ENCODE data around the gene PDE4B.

- TF ChIP-seq CTCF (IDR thresholded peaks at IDR 0.05) (no peak), POLR2A (IDR thresholded peaks at IDR 0.05) (no peak)
Observed at GRCh38 chr1:66022904-66023620, 230.4 kb downstream of the PDE4B start.

Measured in esophagus squamous epithelium (tissue), 4 donors.